HEK293T (cell line): ENCODE measurements around the gene RUFY4.
"Not testable (repeated sequence)": the region's sequence is repeated elsewhere in the genome, so short reads cannot be mapped to it uniquely, and the experiment has no call there.

Experiments used
- ELF4 ChIP-seq: fragments of 450-650 bp; IDR thresholded peaks from 2 replicates; pipeline ENCODE4 v1.6.1; 2017; ENCODE audit warnings: antibody characterized with exemption
- FOXK2 ChIP-seq: fragments of 450-650 bp; IDR thresholded peaks from 2 replicates; pipeline ENCODE4 v1.6.1; 2016; ENCODE audit warnings: mild to moderate bottlenecking
- HDGF ChIP-seq: fragments of 450-650 bp; IDR thresholded peaks from 2 replicates; pipeline ENCODE4 v1.6.1; 2017; ENCODE audit warnings: antibody characterized with exemption, borderline replicate concordance
- LEF1 ChIP-seq: fragments of 450-650 bp; IDR thresholded peaks from 2 replicates; pipeline ENCODE4 v1.6.1; 2017; ENCODE audit warnings: mild to moderate bottlenecking, borderline replicate concordance
- SP1 ChIP-seq: fragments of 450-650 bp; IDR thresholded peaks from 2 replicates; pipeline ENCODE4 v1.6.1; 2017
- SUZ12 ChIP-seq: fragments of 450-650 bp; IDR thresholded peaks from 2 replicates; pipeline ENCODE4 v1.6.1; 2016; ENCODE audit warnings: mild to moderate bottlenecking
- TARDBP ChIP-seq: fragments of 450-650 bp; IDR thresholded peaks from 2 replicates; pipeline ENCODE4 v1.6.1; 2016

DNA sequence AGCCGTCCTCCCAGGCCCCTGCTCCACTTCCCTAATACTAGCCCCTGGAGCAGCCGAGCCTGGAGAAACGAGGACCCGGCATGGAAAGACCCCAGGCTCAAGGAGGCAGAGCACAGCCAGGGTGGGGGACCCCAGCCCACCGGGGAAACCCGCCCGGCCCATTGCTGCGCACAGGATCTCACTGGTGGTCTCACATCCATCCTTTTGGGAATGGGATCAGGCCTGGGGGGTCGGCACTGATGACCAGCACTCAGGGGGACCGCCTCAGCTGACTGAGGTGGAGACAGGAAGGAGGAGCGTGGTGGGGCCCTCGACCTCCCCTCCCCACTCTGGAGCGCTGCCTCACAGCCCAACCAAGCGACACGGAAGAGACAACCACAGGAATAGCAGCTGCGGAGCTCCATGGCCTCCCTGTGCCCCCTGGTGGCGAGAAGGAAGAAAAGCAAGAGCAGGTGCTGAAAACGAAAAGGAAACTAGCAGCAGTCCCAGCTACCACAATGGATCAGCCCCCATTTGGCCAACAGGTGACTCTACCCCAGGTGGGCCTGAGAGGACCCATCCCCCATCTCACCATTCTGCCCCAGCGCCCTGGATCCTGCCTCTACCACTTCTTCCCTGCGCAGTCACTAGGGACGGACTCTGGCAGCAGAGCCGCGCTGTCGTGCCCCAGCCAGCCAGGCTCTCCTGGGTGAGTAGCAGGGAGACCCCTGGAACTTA is 34.4 kb upstream of the RUFY4 start:
- not testable (repeated sequence) for TF ChIP-seq SP1, HDGF, LEF1, ELF4, SUZ12, FOXK2, TARDBP
